Testis (tissue), 3 donors: ENCODE measurements around the gene TFE3. TPM values are rescaled to one million over a fixed set of nuclear protein-coding genes. Genes with fewer than 3 reads are reported as not detected.

Experiments
- DNase-seq: peaks from one replicate; pipeline ENCODE4 v3.0.0-alpha.2; 2019
- H3K27ac ChIP-seq, 2 donors: fragments of 200-600 bp; sonication (generic); one replicate each; pipeline ENCODE4 v1.5.1; 2019
- H3K27me3 ChIP-seq: fragments of 200-600 bp; sonication (generic); one replicate; pipeline ENCODE4 v1.5.1; 2019
- H3K36me3 ChIP-seq: fragments of 200-600 bp; sonication (generic); one replicate; pipeline ENCODE4 v1.5.1; 2017; ENCODE audit warnings: low read depth; ENCODE audit errors: missing control alignments
- H3K4me1 ChIP-seq: fragments of 200-600 bp; sonication (generic); one replicate; pipeline ENCODE4 v1.5.1; 2019
- H3K4me3 ChIP-seq, 2 donors: fragments of 200-600 bp; sonication (generic); one replicate each; pipeline ENCODE4 v1.5.1; 2017 to 2019
- H3K9me3 ChIP-seq: fragments of 200-600 bp; sonication (generic); one replicate; pipeline ENCODE4 v1.5.1; 2017
- CTCF ChIP-seq, 3 experiments: fragments of 450-650 bp in 2 of 3; fragments of 200-600 bp in 1 of 3; sonication (generic) in 1 of 3; IDR thresholded peaks; one replicate each; pipeline ENCODE4 v1.5.1; 2016 to 2019; ENCODE audit warnings: antibody characterized with exemption in 3 of 3, mild to moderate bottlenecking in 2 of 3, moderate library complexity in 1 of 3
- POLR2A ChIP-seq: fragments of 450-650 bp; IDR thresholded peaks from one replicate; pipeline ENCODE4 v1.6.1; 2017; ENCODE audit warnings: antibody characterized with exemption, mild to moderate bottlenecking, moderate library complexity
- WGBS, 2 donors: methylation state at CpG; one replicate each; pipeline ENCODE4 v1.1.5; 2018; 5-methylcytosine and 5-hydroxymethylcytosine counted together
- intact Hi-C: fragments of 100-400 bp; cut with DNase I; formaldehyde crosslinking; loops from one replicate; pipeline ENCODE4 v1.15.1; 2023; ENCODE audit warnings: low total_unique reads
- polyA plus RNA-seq: library from polyadenylated mRNA; stranded (reverse); fragments of 350-450 nt; fragmentation: Illumina TruSeq; extraction: RNeasy Lipid Tissue Mini Kit (QIAGEN cat#74804); gene quantifications from one replicate; pipeline ENCODE4 v1.2.3, GENCODE V29; 2014; ENCODE audit warnings: low read depth, low replicate concordance; ENCODE audit not compliant: insufficient read depth
- total RNA-seq, 2 donors: library from RNA; depleted of rRNA; stranded (reverse); fragments of >200 nt; gene quantifications; one replicate each; pipeline ENCODE4 v1.2.3, GENCODE V29; 2016

Gene TFE3
- total and polyA plus RNA-seq, 3 donors from 2014 or later = 29.3 to 66.0 (median 53.9) TPM

- TF ChIP-seq CTCF (IDR thresholded peaks at IDR 0.05) (no peak), POLR2A (no peak)
- H3K4me3 ChIP-seq = peak overlapping the region; percentile 9 to 23
- WGBS, 2 donors = 11% methylated on average over 38 of the region's 63 CpGs; no CpG with 5 or more reads in 1 of the 2 donors
- H3K27ac ChIP-seq = no peak overlapping the region
- intact Hi-C loops = no loop called here
- no peaks in the 10 kb centered on the region for H3K36me3 ChIP-seq
- H3K27me3 ChIP-seq = no peaks in the 10 kb centered on the region
- H3K4me1 ChIP-seq = peaks cover 4% of the 10 kb centered on the region
- H3K9me3 ChIP-seq = no peaks in the 10 kb centered on the region
- DNase-seq = peak; percentile 77
Observed at GRCh38 chrX:49071877-49072711, 28.9 kb upstream of the TFE3 start.

- H3K9me3 ChIP-seq = no peaks in the 10 kb centered on the region
- intact Hi-C loops = no loop called here
- H3K36me3 ChIP-seq = no peaks in the 10 kb centered on the region
- peaks cover 4% of the 10 kb centered on the region for H3K4me1 ChIP-seq
- TF ChIP-seq CTCF (IDR thresholded peaks at IDR 0.05) (no peak), POLR2A (no peak)
- no peak for DNase-seq
- 80 to 97% methylated on average over 2 to 4 of the region's 4 CpGs for WGBS, 2 donors
- no peak overlapping the region for H3K27ac ChIP-seq
- H3K27me3 ChIP-seq = no peaks in the 10 kb centered on the region
- H3K4me3 ChIP-seq = no peak overlapping the region
Observed at GRCh38 chrX:49070988-49071387, 27.8 kb upstream of the TFE3 start.

GRCh38 chrX:49069038-49069437 lies 25.9 kb upstream of the TFE3 start:
- intact Hi-C loops = no loop called here
- Histone ChIP-seq H3K4me3 (no peak overlapping the region), H3K27ac (no peak overlapping the region), H3K36me3 (no peaks in the 10 kb centered on the region), H3K4me1 (no peaks in the 10 kb centered on the region), H3K9me3 (no peaks in the 10 kb centered on the region), H3K27me3 (no peaks in the 10 kb centered on the region)
- TF ChIP-seq CTCF (IDR thresholded peaks at IDR 0.05) = no peak
- TF ChIP-seq POLR2A = no peak
- DNase-seq = no peak
- WGBS, 2 donors = 94 to 97% methylated on average over 7 to 11 of the region's 11 CpGs

- Histone ChIP-seq H3K4me3 (no peak overlapping the region), H3K9me3 (no peaks in the 10 kb centered on the region), H3K4me1 (no peaks in the 10 kb centered on the region), H3K27ac (no peak overlapping the region), H3K27me3 (no peaks in the 10 kb centered on the region), H3K36me3 (no peaks in the 10 kb centered on the region)
- 87 to 100% methylated on average over 4 to 19 of the region's 41 CpGs for WGBS, 2 donors
- no peak for DNase-seq
- intact Hi-C loops = no loop called here
- TF ChIP-seq CTCF (IDR thresholded peaks at IDR 0.05) = no peak
- no peak for TF ChIP-seq POLR2A
Observed at GRCh38 chrX:49067285-49068120, 24.3 kb upstream of the TFE3 start.
